OCI-LY3 (cell line): Measurements from ENCODE around the gene MCU.

Experiments used
- EZH2phosphoT487 ChIP-seq: fragments of 200-600 bp; shearing (Covaris generic); IDR thresholded peaks from 2 replicates; pipeline ENCODE4 v1.6.1; 2018; ENCODE audit warnings: antibody characterized with exemption, mixed run types, low read depth
- TF ChIP-seq, protein P1 (sequence below): fragments of 200-600, 300-600 bp; sonication (generic); IDR thresholded peaks from 2 replicates; pipeline ENCODE4 v1.5.1; 2014; ENCODE audit warnings: antibody characterized with exemption, low read length, low read depth

DNA sequence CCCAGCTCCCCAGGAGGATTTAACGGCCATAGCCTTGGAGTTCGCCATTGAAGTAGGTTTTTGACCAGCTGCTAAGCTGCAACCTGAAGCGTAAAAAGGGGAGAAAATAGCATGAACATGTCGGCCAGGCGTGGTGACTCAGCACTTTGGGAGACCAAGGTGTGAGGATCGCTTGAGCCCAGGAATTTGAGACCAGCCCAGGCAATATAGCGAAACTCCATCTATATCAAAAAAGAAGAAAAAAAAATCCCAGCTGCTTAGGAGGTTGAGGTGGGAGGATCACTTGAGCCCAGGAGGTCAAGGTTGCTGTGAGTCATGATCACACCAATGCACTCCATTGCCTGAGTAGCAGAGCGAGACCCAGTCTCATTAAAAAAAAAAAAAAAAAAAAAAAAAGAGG is 32.2 kb upstream of the MCU start:
- TF ChIP-seq, protein P1, sequence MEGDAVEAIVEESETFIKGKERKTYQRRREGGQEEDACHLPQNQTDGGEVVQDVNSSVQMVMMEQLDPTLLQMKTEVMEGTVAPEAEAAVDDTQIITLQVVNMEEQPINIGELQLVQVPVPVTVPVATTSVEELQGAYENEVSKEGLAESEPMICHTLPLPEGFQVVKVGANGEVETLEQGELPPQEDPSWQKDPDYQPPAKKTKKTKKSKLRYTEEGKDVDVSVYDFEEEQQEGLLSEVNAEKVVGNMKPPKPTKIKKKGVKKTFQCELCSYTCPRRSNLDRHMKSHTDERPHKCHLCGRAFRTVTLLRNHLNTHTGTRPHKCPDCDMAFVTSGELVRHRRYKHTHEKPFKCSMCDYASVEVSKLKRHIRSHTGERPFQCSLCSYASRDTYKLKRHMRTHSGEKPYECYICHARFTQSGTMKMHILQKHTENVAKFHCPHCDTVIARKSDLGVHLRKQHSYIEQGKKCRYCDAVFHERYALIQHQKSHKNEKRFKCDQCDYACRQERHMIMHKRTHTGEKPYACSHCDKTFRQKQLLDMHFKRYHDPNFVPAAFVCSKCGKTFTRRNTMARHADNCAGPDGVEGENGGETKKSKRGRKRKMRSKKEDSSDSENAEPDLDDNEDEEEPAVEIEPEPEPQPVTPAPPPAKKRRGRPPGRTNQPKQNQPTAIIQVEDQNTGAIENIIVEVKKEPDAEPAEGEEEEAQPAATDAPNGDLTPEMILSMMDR, result no peak
- TF ChIP-seq EZH2phosphoT487, result no peak
